Inferior parietal cortex (tissue), 1 donor: ENCODE measurements around the gene DYTN.
A peak's percentile ranks its signal among the peaks of the same experiment; 100 is the strongest.
"Not testable (repeated sequence)": the region's sequence is repeated elsewhere in the genome, so short reads cannot be mapped to it uniquely, and the experiment has no call there.

Experiments used
- DNase-seq: peaks from one replicate; pipeline ENCODE4 v3.0.0-alpha.2; 2016; ENCODE audit errors: extremely low spot score

DYTN gene, protein sequence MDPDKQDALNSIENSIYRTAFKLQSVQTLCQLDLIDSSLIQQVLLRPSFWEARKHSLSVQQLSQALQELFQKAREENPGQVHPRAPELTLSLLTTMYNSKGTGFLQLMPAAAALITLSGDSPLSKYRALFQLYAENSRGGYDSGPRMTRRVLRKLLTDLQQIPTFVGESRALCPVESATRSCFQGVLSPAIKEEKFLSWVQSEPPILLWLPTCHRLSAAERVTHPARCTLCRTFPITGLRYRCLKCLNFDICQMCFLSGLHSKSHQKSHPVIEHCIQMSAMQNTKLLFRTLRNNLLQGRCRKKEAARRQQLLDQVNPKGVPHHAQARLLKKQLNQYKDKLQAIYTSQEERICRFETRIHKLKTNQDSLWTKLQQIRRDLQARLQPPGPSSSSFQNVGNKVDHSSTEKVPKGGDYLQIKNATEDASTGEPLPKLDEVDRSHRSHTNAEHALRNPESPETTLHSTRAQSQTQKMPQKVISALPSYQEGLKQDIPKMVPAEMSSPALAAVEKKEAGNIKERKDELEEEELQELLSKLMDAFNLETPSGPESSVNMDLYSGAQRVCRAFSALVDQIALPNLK

DNA sequence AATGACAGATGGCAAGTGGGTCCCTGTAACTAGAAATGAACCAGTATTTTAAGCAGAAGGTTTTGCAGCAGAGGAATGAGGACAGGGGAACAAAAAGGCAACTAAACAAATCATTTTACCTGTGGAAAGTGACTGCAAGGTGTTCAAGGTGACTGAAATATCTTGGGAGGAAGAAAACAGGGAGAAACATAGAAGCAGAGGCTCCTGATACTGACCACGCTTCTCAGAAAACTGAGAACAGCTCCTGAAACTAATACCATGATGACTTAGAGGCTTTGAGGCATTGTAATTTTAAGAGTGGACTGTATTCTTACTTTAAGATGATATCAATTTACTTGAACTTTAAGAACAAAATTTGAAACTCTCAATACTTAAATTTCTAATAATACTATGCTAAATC is at the start of gene DYTN:
Gene DYTN, minus strand, starts transcription at position 101 of the 400 bp plus-strand sequence. CDS start 117 bp downstream, outside the sequence.
- no peak for DNase-seq

DNA sequence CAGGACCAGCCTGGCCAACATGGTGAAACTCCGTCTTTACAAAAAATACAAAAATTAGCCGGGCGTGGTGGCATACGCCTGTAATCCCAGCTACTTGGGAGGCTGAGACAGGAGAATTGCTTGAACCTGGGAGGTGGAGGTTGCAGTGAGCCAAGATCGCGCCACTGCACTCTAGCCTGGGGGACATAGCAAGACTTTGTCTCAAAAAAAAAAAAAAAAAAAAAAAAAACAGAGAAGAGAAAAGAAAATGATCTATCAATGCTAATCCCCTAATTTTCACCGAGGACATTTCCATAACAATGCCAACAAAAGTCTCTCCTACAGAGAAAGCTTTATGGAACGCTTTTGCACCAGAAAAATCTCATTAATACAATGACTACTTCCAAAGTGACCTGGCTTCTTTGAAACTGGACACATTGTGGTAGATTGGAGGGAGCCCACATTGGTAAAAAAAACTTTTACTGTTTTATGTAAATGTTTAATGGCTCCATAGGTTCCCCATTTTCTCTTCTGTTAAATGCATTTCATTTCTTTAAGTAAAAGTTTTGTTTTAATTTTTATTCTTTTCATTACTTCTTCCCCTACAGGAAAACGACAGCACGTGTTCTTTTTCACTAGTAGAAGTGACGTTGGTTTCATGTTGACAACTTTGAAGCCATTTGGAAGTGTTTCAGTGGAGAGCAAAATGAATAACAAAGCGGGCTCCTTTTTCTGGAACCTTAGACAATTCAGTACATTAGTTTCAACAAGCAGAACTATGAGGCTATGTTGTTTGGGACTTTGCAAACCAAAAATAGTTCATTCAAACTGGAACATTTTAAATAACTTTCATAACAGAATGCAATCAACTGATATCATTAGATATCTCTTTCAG is 48.1 kb upstream of the DYTN start:
- DNase-seq: no peak

DNA sequence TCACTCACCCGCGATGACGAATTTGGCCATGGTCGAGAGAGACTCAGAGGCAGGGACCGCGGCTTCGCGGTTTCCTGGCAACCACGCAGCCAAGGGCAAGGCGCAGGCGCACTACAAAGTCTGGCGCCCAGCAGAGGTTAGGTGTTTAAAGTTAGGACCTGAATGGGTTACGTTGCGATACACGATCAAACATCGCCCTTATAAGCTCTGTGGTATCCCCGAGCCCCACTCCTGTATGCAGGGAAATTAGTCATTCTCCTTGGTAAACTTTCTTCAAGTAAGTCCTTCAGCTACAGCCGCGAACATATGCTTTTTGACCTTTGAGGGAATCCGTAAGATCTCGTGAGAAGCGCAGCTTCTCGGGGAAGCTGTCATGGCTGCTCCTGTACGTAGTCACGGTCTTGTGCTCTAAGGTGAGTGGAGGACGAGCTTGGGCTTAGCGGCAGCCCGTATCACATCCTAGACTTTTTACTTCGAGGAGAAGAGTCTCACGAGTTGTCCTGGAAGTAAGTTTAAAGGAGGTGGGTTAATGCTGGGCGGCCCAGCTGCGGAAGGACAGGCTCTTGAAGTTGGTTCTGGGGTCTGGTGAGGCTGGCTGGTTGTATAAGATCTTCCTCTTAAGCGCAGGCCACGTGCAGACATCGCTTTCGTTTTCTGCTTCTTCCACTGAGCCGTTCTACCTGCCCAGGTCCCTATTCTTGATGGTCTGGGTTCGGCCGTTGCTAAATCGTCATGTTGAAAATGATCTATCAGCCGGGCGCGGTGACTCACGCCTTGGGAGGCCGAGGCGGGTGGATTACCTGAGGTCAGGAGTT is 47.3 kb upstream of the DYTN start, which contains the start of the genes FASTKD2 and MDH1B:
Gene FASTKD2, plus strand, starts transcription at position 365 of the 815 bp plus-strand sequence. CDS start 1,088 bp downstream, outside the sequence.
Gene MDH1B, minus strand, starts transcription at position 87 of the 815 bp plus-strand sequence. Its CDS starts 57 bp downstream, at position 30.
- DNase-seq: peak; percentile 93

DNA sequence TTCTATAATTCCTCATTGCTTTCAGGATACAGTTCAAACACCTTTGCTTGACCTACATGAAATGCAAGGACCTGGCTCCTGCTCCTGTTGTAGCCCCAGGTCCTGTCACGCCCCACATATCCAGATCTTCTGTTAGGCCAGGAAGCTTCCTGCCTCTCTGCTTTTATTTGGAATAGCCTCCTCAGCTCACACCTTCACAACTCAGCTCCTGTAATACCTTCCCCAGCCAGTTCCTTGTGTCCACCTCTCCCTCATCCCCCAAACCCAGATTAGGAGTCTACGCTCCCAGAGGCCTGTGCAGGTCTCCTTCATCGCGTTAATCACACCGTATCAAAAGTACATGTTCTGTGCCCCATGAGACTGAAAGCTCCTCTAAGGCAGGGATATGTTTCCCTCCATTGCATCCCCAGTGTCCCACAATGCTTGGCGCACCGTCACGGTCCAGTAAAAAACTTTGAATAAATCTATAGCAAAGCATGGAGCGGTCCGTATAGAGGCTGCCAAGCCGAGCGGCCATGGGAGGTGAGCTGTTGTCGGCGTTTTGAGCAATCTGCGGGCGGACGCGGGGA is 46.6 kb upstream of the DYTN start:
- no peak for DNase-seq

DNA sequence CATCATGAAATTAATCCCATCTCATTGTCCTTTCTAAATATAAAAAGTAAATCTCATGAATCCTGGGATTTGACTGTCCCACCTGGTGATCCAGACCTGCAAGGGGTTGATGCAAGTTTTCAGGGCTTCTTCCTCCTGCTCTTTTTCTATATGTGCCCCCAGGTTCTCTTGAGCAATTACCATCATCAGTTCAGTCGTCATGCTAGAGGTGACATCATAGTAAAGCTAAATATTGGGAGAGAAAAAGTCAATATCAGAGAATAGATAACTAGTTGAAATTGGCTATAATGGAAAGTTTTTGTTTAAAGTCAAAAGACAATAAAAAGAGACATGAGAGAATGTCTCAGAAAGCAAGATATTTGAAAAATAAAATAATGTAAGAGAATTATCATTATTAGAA is 38.6 kb upstream of the DYTN start:
- DNase-seq: no peak

DNA sequence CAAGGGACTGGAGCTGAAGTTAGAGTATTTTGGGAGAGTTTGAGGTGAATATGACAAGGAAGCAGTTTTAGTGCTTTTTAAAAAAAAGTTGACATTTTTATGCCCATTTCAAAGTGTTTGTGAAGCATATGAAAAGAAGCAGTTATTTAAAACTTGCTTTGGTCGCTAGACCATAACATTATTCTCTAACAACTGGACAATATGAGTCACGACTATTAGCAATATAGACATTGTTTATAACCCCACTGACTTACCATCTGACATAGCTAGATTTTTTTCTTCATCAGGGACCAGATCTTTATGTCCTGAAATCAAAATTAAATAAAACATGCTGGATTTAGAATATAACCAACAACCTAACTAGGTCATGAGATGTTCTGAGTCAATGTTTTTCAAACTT is 22.6 kb upstream of the DYTN start:
- no peak for DNase-seq

DNA sequence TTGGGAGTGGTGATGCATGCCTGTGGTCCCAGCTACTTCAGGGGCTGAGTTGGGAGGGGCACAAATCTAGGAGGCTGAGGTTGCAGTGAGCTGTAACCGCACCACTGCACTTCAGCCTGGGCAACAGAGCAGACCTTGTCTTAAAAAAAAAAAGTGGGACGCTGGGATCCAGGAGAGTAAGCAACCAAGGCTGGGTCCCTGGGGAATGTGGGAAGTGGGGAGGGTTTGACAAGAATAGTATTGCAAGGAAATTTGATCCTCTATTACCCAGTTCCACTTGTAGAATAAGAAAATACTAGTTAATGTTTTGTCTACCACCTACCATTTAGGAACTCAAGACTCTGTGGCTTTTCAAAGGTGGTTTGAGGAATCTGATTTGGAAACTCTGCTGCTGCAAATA is 21.1 kb upstream of the DYTN start:
- DNase-seq: no peak

DNA sequence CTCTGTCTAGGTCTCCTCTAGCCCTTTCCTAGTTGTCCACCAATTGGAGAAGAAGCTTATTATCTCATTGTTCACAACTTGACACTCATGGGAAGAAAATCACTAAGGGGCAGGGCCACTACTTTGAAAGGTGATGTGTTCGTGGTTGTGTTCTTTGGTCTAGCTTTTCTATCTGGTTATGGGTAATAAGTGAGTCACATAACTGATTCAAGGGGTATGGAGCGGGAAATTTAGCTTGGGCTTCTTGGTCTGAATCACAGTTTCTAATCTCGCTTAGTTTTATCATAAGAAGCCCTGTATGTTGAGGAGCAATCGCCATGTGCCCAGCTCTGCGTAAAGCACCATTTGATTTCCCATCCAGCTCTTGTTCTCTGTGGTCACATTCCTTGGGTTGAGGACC is 18.7 kb upstream of the DYTN start:
- no peak for DNase-seq

DNA sequence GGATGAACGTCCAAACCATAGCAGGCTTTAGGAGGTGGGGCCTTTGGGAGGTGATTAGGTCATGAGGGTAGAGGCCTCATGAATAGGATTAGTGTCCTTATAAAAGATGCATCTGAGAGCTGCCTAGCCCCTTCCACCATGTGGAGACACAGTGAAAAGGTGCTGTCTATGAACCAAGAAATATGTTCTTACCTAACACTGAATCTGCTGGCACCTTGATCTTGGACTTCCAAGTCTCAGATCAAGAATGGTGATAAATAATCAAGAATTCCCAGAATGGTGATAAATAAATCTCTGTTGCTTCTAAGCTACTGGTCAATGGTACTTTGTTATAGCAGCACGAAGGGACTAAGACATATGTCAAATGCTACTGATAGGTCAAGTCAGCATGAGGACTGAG is 15.1 kb upstream of the DYTN start:
- DNase-seq: no peak

DNA sequence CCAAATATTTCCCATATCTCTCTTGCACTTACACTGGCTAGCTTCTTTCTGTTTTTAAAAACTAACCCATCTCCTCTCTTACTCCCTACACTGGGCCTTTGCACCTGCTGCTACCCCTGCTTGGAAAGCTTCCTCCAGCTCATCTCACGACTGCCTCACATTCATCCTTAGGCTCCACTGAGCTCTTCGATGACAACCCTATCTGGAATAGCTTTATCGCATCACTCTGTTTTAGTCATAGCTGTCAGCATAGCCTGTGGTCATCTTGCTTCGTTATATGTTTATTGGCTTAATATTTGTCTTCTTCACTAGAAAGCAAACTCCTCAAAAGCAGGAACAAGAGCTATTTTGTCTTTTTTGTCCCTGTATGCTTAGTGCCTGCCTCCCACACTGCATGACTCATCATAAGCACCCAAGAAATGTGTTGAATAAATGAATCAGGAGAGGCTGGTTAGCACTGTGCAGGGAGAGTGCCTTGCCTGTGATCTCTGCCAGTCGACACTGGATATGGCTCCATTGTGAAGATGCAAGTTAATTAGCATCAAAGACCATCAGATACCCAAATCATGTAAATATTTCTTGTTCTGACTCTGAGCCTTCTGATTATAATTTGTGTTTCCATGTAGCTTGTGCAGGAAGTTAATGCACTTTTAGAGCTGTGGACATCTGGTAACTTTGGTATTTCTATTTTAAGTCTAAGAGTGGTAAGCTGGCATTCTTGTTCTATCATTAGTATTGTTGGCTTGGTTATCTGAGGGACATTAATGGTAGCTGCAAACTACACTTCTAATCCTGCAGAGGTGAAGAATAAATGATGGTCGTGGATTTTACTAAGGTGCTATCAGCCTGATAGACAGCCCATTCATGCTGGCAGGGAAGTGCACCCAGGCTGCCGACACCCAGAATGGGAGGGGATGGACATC is 10.3 kb upstream of the DYTN start:
- peak; percentile 53 for DNase-seq

DNA sequence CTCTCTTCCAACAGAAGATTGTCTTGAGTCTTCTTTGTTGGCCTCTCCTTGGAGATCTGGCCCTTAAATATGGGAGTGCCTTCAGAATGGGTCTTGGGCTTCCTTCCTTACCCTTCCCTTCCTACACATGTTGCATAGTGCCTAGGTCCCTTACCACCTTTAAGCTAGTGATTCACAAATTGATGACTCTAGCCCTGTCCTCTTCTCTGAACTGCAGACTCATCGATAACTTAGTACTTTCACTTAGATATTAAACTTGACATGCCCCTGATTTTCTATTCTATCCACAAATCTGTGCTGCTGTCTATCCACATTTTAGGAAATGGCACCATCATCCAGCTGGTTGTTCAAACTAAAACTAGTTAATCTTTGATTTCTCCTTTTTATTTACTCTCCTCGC is 9.1 kb upstream of the DYTN start:
- no peak for DNase-seq

DNA sequence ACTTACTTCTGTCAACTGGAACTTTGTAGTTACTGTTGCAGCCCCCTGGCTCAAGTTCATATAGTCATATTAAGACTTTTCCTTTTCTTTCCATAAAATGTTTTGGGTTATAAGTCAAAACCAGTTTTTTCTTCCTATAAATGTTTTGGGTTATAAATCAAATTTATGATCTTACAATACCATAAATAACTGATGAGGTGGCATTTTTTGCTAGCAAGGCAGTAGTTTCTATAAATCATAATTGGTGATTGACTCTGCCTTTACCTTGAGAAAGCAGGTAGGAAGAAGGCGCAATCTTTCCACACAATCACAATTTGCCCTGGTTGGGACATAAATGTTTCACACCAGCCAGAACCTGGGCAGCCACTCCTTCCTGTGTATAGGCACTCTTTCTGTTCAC is 5.1 kb upstream of the DYTN start:
- no peak for DNase-seq

DNA sequence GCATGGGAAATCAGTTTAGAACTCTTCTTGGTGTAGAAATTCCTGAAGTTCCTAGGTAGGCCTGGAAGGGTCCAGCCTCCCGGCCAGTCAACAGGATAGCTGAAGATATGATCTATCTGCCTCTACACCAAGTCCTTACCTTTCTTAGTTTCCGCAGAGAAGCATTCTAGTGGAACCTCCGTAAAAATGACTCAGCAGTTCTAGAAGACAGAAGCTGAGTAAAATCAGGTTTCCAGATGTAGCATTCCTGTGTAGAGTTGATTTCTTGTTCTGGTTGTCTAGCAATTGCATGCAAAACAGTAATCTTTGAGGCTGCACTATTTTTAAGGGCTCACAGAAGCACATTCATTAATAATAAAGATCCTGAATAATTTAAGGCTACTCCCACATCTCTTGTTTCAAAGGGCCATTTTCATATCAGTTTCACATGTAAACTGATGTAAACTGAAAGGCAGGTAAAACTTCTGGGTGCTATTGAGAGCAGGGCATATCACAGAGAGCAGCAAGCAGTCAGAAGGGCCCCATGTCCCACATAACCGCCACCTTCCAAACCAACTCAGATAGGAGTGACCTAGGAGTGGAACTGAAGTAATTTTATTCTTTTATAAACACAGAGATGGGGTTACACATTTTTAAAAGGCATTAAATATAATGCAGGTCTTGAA is 3.2 kb upstream of the DYTN start:
- no peak for DNase-seq

DNA sequence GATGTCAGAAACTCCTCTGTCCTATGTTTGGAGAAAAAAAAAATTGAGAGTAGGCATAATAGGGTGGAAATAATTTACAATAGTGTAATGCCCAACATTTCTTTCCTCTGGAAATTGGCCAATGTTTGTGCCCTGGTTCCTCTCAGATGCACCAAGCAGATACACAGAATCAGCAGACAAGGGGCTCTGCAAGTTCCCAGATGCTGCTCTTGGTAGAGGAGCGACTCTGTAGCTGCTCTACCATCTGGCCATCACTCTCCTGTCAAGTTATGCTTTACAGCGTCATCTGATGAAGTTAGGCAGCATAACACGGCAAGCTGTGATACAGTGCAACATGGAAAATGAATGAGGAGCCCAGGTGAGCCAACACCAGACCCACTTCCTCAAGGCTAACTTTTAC is 1.6 kb downstream of the DYTN start:
- no peak for DNase-seq

DNA sequence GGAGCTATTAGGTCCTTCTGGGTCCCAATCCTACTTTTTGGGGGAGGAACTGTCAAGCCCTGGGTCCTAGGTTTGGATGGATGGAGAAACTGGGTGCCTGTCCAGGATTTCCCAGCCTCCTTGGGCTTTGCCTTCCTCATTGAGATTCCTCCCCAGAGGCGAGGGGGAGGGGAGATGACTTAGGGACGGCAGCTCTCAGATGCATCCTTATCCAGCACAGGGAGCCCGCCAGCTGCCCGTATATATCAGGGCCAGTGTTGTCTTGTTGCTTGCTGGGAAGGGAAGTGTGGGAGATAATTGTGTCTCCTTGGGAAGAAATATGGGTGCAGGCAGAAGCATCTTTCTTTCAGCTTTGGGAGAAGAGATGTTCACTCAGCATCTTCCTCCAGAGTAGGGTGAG is 3.0 kb downstream of the DYTN start:
- not testable (repeated sequence) for DNase-seq

DNA sequence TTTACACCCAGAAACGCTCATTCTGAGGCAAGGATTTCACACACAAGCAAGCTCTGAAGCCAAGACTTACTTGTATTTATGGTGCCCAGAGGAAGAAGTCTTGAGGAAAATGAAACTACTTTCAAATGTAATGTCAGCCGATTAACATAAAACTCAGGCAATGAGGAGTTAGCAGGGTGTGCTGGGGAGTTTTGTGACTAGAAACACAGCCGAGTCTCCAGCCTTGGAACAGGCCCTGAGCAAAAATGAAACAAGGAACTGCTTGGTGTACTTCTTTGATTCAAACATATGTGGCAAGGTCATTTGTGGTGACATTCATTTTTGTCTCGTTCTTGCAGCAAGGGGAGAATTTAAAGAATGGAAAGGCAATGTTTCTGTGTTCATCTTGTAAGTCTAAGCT is 4.5 kb downstream of the DYTN start:
- DNase-seq: no peak

DNA sequence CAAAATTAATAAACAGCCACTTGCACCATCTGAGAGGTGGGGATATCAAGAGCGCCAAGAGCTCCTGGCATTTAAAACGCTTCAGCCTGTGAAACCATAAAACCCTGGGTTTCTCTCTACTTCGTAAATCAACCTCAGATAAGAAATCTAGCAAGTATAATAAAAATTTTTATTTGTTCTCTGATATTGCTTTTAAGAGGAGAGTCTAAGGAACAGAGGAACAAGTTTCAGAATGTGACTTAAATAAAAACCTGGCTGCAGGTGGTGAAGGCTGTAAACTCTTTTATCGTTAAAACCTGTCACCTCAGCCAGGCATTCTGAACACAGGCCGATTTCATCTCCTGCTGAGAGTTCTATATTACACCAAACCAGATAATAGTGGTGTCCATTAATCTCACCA is 9.9 kb downstream of the DYTN start:
- DNase-seq: no peak

DNA sequence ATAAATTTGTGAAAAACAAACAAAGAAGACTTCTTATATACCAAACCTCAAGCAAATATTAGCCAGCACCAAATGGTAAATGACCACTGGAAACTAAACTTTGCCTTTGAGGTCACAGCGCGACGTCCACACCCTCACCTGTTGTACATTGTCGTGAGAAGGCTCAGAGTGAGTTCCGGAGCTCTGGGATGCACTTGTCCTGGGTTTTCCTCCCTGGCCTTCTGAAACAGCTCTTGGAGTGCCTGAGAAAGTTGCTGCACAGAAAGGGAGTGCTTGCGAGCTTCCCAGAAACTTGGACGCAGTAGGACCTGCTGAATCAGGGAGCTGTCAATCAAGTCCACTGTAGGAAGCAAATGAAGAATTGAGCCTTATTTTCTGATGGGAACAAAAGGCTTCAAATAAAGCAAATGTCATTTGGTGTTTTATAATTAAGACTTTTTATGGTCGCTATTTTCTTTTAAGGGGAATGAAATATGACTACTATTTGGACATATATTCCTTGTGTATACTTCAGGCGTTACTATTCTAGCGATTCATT is 11.0 kb downstream of the DYTN start:
- no peak for DNase-seq

DNA sequence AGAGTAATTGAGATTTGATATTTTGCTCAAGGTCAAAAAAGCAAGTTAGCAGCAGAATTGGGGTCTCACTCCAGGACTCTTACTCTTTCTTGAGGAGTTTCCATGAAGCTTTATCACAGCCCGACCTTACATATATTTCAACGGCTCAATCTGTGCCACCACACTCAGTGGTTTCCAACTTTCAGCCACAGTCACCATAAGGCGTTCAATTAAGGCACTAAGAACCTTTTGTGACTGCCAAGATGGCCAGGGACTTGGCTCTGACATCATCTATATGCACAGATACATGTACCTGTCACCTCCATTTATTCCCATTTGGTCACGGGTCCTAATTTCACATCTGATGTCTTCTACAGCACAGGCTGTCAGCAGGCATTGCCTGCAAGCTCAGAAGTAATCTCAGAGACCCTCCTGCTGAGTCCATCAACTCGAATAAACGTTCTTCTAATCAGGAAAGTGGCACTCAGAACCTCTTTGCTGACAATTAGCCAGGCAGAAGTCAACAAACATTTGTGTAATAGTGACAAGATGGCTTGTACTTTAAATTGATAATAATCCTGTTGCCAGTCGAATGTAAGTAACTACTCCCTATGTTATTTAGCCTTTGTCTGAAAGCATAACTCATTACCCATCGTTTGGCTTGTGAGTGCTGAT is 16.1 kb downstream of the DYTN start:
- no peak for DNase-seq
